ENCODE results near the gene GPC3.

The GPC3 gene

DNA sequence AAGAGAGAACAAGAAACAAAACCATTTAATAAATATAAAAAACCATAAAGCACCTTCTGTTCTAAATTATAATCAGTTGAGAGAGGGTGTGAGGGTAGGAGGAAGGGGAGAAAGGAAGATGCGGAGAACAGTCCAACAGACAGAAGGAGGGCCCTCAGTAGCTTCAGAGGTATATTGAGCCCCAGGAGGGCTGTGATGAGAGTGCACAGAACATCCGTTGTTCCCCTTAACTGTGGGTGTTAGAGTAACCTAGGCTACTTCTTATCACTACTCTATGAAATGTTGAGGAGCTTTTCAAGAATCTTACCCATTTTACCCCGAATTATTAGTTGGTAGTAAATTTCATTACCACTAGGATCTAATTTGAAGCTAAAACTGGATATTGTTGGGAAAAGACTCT is 13.8 kb downstream of the GPC3 start:
- in situ Hi-C loops (cut with MboI; ENCODE audit: low sequenced_read_pairs): no loop called here

DNA sequence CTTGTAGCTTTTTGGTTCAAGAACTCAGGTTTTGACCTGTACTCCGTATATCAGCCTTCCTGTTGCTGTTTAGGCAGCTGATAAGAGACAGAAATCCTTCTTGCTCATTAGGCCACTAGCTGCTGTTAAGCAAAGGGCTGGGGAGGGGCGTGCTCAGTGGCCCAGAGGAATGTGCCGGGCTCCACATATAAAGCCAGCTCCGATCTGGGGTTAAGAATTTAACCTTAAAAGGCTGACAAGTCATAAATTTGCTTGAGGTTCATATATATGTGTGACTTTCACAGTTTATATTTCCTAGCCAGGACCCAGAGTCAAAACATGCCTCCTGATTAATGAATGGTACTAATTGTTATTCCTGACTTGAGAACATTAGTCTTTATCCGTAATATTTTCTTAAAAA is 15.3 kb downstream of the GPC3 start:
- in situ Hi-C loops (cut with MboI; ENCODE audit: low sequenced_read_pairs): no loop called here

DNA sequence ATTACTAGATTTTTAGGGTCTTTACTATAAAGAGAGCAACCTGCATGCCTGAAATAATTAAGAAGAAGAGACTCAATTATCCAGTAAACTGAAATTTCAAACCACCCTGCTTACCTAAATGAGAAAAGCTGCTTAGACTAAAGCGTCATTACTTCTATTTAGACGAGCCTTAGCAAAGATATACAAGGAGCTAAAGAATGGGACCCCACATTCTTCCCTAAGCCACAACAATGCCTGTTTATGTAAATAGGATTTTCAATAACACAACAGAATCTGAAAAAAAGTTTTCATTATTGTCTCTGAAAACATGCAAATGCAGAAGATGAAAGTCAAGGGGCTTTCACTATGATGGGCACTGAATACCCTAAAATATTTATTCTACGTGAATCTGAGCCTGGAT is 16.2 kb downstream of the GPC3 start:
- in situ Hi-C loops (cut with MboI; ENCODE audit: low sequenced_read_pairs): no loop called here

DNA sequence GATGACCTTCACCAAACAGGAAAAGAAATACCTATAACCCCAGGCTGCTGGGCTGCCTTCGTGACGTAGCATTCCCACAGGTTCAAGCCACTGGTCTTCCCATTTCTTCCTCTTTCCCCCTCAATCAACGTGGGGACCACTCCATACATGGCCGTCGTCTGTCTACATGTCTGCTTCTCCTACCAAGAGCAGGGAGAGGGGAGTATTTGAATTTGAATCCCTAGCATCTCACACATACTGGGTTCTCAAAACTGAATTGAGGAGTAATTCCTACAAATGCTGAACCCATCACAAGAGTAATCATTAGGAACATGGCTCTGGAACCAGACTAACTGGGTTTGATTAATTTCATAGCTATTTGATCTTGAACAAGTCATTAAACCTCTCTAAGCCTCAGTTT is 17.3 kb downstream of the GPC3 start:
- in situ Hi-C loops (cut with MboI; ENCODE audit: low sequenced_read_pairs): no loop called here

DNA sequence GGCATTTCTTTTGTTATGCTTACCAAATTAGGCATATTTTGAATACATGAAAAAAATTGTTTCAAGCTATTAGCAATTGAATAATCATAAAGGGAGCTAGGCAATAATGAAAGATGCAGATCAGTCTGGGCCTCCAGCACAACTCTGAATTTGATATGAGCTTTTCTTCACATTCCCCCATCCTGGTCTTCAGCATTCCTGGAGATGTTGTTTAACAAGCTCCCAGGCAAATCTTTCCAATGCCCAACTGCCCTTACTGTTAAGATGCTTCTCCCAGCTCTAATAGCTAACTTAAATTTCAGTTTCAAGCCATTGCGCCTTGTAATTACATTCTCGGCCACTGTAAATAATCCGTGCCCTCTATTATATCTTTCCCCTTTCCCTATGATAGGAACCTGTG is 19.2 kb downstream of the GPC3 start:
- in situ Hi-C loops (cut with MboI; ENCODE audit: low sequenced_read_pairs): no loop called here

DNA sequence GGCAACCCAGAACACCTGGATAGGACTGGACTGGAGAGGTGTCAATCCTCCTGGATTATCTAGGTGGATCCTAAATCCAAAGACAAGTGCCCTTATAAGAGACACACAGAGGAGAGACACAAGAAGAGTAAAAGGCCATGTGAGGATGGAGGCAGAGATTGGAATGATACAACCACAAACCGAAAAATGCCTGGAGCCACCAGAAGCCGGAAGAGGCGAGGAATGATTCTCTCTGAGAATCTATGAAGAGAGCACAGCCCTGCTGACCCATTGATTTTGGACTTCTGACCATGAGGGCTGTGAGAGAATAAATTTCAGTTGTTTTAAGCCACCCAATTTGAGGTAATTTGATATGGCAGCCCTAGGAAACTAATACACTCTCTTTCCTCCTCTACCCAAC is 20.1 kb downstream of the GPC3 start:
- in situ Hi-C loops (cut with MboI; ENCODE audit: low sequenced_read_pairs): no loop called here

DNA sequence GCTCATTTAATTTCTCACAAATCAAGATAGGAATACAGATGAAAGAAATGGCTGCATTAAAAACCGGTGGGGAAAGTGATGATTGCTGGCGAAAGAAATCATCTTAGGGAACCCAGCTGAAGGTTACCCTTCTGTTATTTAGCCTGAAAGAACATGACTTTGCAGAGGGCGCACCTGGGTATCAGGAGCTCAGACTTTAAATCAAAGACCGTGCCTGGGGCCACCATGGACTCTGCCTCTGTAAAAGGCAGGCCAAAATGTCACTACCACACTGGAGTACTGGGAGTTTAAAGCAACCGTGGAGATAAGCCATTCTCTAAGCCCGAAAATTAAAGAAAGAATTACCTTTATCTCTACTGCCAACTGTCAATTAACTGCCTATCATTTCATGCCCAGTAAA is 24.3 kb downstream of the GPC3 start:
- in situ Hi-C loops (cut with MboI; ENCODE audit: low sequenced_read_pairs): no loop called here

DNA sequence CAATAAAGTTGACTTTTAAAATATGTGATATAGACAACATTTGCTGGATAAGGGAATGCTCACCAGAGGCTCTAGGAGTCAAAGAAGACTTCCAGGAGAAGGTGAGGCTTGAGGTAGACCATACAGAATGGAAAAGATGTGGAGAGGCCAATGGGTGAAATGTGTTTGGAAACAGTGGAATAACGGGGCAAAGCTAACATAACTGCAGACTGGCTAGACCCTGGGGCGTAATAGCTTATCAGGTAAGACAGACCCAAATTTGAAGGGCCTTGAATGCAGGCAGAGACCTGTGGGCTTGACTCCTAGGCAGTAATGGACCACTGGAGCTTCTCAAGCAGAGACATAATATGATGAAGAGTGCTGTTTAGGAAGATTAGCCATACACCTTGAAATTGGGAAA is 25.4 kb downstream of the GPC3 start:
- in situ Hi-C loops (cut with MboI; ENCODE audit: low sequenced_read_pairs): no loop called here

DNA sequence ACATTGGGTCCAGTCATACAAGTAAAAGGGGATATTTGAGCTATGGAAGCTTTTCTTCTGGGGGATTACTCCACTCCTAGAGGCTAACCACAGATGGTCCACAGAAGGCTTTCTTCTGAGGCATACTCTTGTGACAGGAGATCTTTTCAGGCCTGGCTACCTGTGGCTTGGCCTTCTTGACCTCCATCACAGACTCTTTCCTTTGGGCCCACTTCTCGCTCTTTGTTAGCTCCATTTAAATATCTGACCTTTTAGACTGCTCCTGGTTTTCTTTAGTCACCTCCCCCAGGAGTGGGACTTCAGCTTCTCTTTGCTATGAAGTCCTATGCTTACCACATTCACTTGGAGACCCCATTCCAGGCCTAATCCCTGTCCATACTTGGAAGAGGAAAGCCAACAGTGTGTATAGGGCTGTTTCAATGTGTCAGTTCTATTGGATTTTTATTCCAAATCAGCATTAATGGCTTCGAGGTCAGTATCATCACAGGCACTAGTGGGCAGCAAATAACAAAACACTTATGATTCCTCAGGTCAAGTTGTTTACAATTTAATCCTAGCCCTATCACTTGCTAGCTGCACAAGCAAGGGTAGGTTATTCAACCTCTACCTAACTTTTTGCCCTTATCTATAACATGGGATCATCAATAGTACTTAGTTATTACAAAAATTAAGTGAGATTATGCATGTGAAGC is 26.3 kb downstream of the GPC3 start:
- in situ Hi-C loops (cut with MboI; ENCODE audit: low sequenced_read_pairs): no loop called here

DNA sequence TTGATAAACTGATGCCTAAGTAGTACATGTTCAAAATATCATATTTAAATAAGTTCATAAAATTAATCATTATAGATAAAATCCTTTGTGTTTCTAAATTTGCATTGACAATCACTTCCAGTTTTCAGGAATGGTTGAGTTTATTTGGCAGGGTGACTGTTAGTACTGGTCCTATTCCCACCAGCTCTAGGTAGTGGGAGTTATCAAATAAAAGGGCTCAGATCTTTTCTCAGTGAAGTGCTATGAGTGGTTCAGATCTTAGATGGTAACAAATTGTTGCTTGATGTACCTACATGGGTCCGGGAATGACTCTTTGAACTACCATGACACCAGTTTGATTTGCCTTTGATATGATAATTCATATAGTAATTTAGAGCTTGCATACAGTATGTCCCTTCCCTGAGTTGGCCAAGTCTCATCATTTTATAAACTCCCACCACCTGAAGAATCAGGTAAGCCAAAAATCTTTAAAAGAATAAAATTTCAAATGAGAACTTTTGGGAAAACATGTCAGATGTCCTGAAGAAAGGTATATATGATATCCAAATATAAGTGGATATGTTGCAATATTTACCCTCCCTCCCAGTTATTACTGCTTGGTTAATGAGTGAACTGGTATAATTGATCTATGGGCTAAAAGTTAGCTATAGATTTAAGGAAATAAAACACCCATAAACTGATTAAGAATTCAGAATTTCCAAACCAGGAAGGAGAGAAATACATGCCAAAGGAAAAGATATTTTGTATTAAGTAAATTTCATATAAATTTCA is 28.6 kb downstream of the GPC3 start:
- in situ Hi-C loops (cut with MboI; ENCODE audit: low sequenced_read_pairs): no loop called here

DNA sequence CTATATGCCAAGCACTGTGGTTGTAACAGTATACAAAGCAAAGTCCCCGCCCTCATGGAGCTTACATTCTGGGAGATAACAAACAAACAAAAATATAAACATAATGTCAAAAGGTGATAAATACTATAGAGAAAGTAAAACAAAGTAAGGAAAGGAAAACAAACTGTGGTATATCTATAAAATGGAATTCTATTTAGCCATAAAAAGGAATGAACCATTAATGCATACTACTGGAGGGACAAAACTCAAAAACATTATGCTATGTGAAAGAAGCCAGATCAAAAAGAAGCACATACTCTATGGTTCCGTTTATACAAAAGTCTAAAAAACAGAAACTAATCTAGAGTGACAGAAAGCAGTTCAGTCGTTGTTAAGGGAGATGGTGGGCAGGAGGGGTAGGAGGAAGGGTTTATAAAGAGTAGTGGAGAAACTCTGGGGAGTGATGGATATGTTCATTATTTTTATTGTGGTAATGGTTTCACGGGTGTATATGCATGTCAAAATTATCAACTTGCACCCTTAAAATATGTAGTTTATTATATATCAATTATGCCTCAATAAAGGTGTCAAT is 31.5 kb downstream of the GPC3 start:
- in situ Hi-C loops (cut with MboI; ENCODE audit: low sequenced_read_pairs): no loop called here

DNA sequence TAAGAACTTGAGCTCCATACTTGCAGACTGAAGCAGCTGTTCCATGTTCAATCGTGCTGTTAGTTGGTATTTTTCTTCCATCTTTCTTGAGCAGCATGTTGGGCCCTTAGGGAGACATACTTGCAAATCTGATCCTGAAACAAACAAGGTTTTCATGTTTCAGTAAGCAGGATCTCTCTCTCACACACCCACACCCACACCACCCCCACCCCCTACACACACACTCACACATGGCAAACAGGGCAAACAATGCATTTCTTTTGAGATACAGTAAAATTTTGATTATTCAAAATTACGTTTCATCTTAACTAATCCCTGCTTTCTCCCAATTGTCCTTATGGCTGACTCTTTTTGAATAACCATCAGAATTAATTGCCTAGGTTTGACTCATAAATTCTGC is 32.3 kb downstream of the GPC3 start:
- in situ Hi-C loops (cut with MboI; ENCODE audit: low sequenced_read_pairs): no loop called here

DNA sequence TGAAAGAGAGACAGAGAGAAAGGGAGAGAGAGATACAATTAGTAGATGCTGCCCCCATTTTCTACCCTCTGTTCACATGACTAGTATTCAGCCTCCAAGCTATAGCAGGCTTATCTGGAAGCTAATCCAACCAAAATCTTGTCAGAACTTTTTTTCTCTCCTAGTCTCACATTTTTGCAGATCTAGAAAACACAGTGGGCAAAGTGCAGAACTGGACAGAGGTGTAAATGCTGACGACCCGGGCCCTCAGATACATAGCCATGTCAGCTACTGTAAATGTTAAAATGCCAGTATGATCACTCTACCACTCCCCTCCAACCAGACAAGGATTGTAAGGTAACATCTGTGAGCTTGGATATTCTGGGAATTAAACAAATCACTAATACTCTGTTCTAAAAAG is 34.3 kb downstream of the GPC3 start:
- in situ Hi-C loops (cut with MboI; ENCODE audit: low sequenced_read_pairs): no loop called here

DNA sequence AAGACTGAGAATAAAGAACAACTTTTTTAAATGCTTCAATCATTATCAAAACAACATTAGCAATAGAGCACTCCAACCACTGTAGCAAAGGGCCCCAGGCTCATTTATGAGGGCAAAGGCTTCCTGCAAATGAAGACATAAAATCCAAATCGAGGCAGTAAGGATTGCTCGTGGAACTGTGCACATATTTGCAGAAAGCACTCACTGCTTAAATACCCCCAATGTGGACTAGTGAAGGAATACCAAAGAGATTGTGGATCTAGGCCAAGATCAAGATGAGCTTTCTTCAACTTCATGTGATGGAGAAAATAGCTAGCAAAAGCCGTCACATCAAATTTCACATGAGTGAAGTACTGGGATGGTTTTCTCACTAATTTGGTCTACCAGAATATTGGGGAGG is 35.2 kb downstream of the GPC3 start:
- in situ Hi-C loops (cut with MboI; ENCODE audit: low sequenced_read_pairs): no loop called here

DNA sequence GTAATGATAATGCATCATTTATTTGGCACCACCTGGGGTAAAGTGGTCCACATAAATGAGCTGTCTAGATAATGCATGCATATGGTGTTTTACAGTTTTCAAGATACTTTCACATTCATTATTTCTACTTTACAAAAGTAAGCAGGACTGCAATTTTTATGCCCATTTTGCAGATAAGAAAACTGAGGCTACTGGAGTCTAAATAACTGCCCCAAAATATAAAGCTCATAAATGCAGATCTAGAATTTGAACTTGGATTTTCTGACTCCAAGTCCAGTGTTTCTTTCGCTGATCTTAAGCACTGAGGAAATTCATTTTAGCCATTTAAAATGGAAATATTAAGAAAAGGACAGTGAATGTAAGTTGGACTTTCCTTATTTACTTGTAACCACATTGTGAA is 36.5 kb downstream of the GPC3 start:
- in situ Hi-C loops (cut with MboI; ENCODE audit: low sequenced_read_pairs): no loop called here

DNA sequence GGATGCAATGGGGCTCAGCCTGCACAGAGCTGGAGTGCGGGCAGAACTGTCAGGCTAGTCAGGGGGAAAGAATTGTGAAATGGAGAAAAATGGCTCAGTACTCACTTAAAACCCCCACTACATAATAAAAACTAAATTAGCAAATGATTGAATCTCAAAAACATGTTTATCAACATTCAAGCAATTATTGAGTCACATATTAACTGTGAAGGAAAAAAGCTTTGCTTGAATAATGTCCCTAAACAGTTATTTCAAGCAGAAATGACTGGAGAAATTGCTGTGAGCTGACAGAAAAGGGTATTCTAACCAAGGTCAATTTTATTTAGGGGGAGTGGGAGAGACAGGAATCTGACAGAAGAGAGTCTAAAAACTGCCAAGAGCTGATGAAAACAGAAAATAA is 37.4 kb downstream of the GPC3 start:
- in situ Hi-C loops (cut with MboI; ENCODE audit: low sequenced_read_pairs): no loop called here

DNA sequence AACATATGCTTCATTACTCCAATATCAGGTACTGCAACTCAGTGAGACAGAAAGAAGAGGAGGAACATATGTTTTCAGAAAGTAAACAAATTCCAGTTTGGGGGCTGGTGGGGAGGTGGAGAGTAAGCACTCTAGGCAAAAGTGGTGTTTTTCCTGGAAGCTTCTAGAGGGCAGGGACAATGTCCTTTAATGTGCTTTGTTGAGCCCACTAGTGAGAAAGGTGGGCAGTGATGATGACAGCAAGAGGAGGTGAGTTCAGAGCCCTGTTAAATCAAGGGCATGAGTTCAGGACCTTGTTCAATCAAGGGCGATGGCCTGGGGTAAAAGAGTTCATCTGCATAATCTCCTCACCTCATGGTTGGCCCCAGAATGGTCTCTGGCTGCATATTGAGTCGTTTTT is 38.4 kb downstream of the GPC3 start:
- in situ Hi-C loops (cut with MboI; ENCODE audit: low sequenced_read_pairs): no loop called here

DNA sequence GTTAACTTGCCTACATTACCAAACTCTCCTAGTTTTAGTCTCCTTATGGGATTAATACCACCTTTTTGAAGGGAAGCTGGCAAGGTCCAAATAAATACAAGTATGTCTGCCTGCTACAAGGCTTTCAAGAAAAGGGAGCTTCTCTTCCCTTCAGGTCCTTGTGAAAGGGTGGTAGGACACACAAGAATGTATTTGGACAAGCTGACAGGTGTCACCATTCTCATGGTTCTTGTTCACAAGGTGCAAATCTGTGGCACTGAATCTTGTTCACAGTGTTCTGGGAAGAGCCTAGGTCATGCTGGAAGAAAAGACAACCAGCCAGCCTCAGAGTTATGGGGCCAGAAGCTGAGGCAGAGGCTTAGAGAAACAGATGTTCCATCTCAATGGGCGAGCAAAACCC is 41.9 kb downstream of the GPC3 start:
- in situ Hi-C loops (cut with MboI; ENCODE audit: low sequenced_read_pairs): no loop called here

DNA sequence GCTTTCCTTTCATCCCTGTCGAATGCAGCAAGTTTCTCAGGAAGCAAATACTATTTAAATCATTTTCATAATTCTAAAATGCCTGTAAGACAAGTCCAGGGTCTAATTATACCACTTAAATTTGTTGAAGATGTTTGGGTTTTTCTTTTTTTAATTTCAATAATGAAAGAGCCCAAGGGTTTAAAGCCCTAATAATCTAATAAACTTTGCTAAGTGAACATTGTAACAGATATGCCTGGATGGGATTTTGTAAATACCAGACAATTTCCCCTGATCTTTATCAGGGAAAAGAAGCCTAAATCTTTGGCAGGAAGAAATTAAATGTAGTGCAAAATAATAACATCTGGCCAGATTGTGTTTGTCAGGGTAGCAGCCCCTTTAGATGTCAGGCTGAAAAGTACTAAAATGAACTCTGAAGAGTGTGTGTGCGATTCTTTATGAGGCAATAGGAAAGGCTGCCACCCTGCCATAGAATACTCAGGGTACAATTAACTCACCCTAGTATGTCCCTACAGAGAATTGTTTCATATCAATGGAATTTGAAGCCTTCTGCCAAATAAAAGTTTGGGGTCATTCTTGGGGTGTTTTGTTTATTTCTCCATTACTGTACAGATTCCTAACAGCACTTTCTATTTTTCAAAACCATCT is 45.6 kb downstream of the GPC3 start:
- in situ Hi-C loops (cut with MboI; ENCODE audit: low sequenced_read_pairs): no loop called here

DNA sequence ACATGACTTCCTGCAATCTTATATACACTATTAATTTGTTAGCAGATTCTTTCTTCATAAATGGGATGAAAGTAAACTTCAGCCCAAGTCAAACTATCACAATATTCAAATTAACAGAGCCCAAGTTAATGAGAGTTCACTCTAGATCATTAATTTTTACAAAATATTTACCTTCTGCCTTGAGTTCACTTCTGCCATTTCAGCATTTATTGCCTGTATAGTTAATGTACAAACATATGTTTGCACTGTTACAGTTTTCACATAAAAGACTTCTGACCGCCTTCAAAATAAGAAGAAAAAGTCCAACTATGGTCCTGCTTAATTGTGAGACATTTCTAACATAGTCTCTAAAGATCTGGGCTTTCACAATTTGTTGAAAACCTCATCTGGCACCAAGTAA is 46.9 kb downstream of the GPC3 start:
- in situ Hi-C loops (cut with MboI; ENCODE audit: low sequenced_read_pairs): no loop called here

DNA sequence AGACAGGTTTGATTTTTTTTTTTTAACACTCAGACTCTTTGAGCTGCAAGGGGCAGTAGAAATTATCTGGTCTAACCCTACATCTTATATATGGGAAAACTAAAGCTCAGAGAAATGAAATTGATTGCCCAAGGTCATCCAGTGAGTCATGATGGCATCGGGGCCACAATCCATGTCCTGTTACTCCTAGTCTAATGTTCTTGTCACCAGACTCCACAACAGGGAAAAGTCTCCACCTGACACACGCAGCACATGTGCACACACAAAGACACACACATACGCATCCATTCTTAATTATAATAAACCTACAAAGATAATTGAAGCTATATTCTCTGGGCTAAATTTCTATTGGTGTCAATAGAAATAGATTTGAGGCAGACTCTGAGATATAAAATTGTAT is 48.4 kb downstream of the GPC3 start:
- in situ Hi-C loops (cut with MboI; ENCODE audit: low sequenced_read_pairs): no loop called here

DNA sequence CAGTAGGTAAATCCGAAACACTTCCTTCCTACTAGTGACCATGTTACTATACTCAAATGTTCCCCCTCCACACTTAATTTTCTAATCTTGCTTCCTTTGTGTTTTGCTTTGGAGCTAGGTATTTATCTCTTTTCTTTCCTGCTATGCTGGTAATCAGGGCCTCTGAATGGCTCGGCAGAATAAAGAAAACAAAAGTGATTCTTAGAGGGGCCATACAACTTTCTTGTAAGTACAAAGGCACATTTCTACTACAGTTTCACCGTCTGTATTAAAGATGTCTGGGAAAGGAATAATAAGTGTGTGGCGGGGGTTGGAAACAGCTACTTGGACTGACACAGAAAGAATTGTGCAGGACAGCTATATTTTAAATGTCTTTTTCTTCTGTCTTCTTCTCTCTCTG is 50.3 kb downstream of the GPC3 start:
- in situ Hi-C loops (cut with MboI; ENCODE audit: low sequenced_read_pairs): no loop called here
